ENCODE data around the gene RNF181.
"Not testable (repeated sequence)": the region's sequence is repeated elsewhere in the genome, so short reads cannot be mapped to it uniquely, and the experiment has no call there.

RNF181 gene

GRCh38 chr2:85577386-85578242 lies 17.9 kb upstream of the RNF181 start, which contains the start of gene VAMP8:
Gene VAMP8 (plus strand): TSS chr2:85577586. CDS start chr2:85577647, 61 bp downstream.
- DNase-seq: peak in 2 of 14 donors; percentile 48 to 53

GRCh38 chr2:85578243-85579180 lies 17.0 kb upstream of the RNF181 start:
- peak in 4 of 14 donors; percentile 20 to 48 (median 30) for DNase-seq

GRCh38 chr2:85579266-85579935 lies 16.1 kb upstream of the RNF181 start:
- peak in 2 of 14 donors; percentile 16 to 23 for DNase-seq

- no peak for DNase-seq
Observed at GRCh38 chr2:85580206-85580605, 15.3 kb upstream of the RNF181 start.

- DNase-seq: peak in 3 of 14 donors; percentile 13 to 40 (median 22)
Observed at GRCh38 chr2:85582492-85582891, 13.1 kb upstream of the RNF181 start.

GRCh38 chr2:85583667-85584353 lies 11.7 kb upstream of the RNF181 start:
- DNase-seq: no peak

- DNase-seq: peak in 2 of 14 donors; percentile 45 to 61
Observed at GRCh38 chr2:85584354-85584856, 11.1 kb upstream of the RNF181 start, which contains the start of gene VAMP5. Gene VAMP5 (plus strand): TSS chr2:85584431. CDS start chr2:85584491, 60 bp downstream.

- DNase-seq: peak in 1 of 14 donors; percentile 48
Observed at GRCh38 chr2:85584857-85585780, 10.4 kb upstream of the RNF181 start.

GRCh38 chr2:85585781-85586105 lies 9.8 kb upstream of the RNF181 start:
- DNase-seq: peak in 1 of 14 donors; percentile 44

- no peak for DNase-seq
Observed at GRCh38 chr2:85588236-85588635, 7.3 kb upstream of the RNF181 start.

- no peak for DNase-seq
Observed at GRCh38 chr2:85588645-85589044, 6.9 kb upstream of the RNF181 start.

GRCh38 chr2:85589181-85589580 lies 6.4 kb upstream of the RNF181 start:
- peak in 2 of 14 donors; percentile 17 to 21 for DNase-seq

- peak in 3 of 14 donors; percentile 22 to 60 (median 32) for DNase-seq
Observed at GRCh38 chr2:85589982-85590791, 5.4 kb upstream of the RNF181 start.

GRCh38 chr2:85590950-85591349 lies 4.6 kb upstream of the RNF181 start:
- DNase-seq: no peak

GRCh38 chr2:85591563-85591962 lies 4.0 kb upstream of the RNF181 start:
- DNase-seq: no peak

- not testable (repeated sequence) for DNase-seq
Observed at GRCh38 chr2:85592299-85592698, 3.2 kb upstream of the RNF181 start.

GRCh38 chr2:85593023-85593422 lies 2.5 kb upstream of the RNF181 start:
- DNase-seq: no peak

GRCh38 chr2:85594715-85595300 lies 737 bp upstream of the RNF181 start:
- no peak for DNase-seq

- DNase-seq: no peak
Observed at GRCh38 chr2:85596026-85596333, 435 bp downstream of the RNF181 start.

Measured in C1 segment of cervical spinal cord (tissue), 14 donors.